Measurements from ENCODE around the gene NOXRED1. TPM values are rescaled to one million over a fixed set of nuclear protein-coding genes. Genes with fewer than 3 reads are reported as not detected.

NOXRED1 gene
- total RNA-seq, 1 donor from 2014 or later = 0.82 TPM

DNA sequence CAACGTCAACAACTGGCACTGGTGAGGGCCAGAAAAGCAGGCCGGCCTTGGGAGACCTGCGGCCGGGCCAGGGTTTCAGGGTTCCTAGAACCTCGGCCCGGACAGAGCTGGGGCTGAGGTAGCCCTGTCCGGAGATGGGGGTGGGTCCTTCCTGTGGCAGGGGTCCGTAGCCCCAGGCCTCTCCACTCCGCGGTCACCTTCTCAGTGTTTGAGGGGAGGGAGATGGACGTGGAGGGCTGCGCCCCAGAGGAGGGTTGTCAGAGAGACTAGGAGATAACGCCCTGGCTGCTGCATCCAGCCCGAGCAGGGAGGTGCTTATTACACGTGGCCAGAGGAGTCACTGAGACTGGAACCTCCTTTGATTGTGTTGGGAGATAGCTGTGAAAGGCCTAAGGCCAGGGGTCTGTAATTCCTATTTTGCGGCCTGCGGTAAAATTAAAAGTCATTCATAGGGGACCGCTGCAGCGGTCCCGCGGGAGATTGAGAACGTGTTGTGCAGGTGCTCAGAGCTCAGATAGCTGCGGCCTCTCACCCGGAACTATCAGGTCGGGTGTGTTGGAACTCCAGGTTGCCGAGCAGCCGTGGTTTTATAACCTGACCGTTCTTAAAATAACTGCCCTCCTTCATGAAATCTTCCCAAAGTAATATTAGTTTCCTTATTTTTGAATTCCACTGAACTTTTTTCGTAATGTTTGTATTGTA, 35.1 kb upstream of the NOXRED1 start:
- Histone ChIP-seq H3K9ac (ENCODE audit: low read length) (peak overlapping the region; percentile 94), H3K4me3 (ENCODE audit: insufficient read depth, low read depth, low read length) (peak overlapping the region; percentile 89), H3K9me3 (ENCODE audit: insufficient read depth, low read depth, low read length) (no peaks in the 10 kb centered on the region), H3K27ac (ENCODE audit: low read depth, low read length) (peak overlapping the region; percentile 96), H4K20me1 (ENCODE audit: insufficient read depth, low read length) (peaks cover 48% of the 10 kb centered on the region), H2AFZ (ENCODE audit: low read depth, low read length) (peak overlapping the region; percentile 92), H3K4me1 (ENCODE audit: insufficient read depth, low read length) (peaks cover 16% of the 10 kb centered on the region), H3K4me2 (ENCODE audit: low read length) (peak overlapping the region; percentile 92), H3K27me3 (ENCODE audit: insufficient read depth, low read length) (no peaks in the 10 kb centered on the region), H3K36me3 (ENCODE audit: insufficient read depth, low read length) (peaks cover 26% of the 10 kb centered on the region), H3K79me2 (ENCODE audit: insufficient read depth, low read length) (peaks cover 68% of the 10 kb centered on the region)
- H3K27me3 Mint-ChIP-seq (ENCODE audit: low read depth, unreplicated experiment) = no peaks in the 10 kb centered on the region
- DNase-seq (ENCODE audit: low read depth) (peak; percentile 23), FAIRE-seq (no peak)
- peaks cover 2% of the 10 kb centered on the region for H3K36me3 Mint-ChIP-seq (ENCODE audit: low read depth, unreplicated experiment)
- TF ChIP-seq, protein P1, sequence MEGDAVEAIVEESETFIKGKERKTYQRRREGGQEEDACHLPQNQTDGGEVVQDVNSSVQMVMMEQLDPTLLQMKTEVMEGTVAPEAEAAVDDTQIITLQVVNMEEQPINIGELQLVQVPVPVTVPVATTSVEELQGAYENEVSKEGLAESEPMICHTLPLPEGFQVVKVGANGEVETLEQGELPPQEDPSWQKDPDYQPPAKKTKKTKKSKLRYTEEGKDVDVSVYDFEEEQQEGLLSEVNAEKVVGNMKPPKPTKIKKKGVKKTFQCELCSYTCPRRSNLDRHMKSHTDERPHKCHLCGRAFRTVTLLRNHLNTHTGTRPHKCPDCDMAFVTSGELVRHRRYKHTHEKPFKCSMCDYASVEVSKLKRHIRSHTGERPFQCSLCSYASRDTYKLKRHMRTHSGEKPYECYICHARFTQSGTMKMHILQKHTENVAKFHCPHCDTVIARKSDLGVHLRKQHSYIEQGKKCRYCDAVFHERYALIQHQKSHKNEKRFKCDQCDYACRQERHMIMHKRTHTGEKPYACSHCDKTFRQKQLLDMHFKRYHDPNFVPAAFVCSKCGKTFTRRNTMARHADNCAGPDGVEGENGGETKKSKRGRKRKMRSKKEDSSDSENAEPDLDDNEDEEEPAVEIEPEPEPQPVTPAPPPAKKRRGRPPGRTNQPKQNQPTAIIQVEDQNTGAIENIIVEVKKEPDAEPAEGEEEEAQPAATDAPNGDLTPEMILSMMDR (IDR thresholded peaks at IDR 0.05; ENCODE audit: insufficient read depth, low read depth, low read length) = no peak
- no peak for TF ChIP-seq EZH2 (IDR thresholded peaks at IDR 0.05; ENCODE audit: insufficient read depth, low read length)
- H3K9me3 Mint-ChIP-seq (ENCODE audit: unreplicated experiment) = no peaks in the 10 kb centered on the region
- H3K27ac Mint-ChIP-seq (ENCODE audit: unreplicated experiment) = peak overlapping the region; percentile 100
- peaks cover 8% of the 10 kb centered on the region for H3K4me1 Mint-ChIP-seq (ENCODE audit: low read depth, unreplicated experiment)
- peak overlapping the region; percentile 100 for H3K4me3 Mint-ChIP-seq (ENCODE audit: unreplicated experiment)

DNA sequence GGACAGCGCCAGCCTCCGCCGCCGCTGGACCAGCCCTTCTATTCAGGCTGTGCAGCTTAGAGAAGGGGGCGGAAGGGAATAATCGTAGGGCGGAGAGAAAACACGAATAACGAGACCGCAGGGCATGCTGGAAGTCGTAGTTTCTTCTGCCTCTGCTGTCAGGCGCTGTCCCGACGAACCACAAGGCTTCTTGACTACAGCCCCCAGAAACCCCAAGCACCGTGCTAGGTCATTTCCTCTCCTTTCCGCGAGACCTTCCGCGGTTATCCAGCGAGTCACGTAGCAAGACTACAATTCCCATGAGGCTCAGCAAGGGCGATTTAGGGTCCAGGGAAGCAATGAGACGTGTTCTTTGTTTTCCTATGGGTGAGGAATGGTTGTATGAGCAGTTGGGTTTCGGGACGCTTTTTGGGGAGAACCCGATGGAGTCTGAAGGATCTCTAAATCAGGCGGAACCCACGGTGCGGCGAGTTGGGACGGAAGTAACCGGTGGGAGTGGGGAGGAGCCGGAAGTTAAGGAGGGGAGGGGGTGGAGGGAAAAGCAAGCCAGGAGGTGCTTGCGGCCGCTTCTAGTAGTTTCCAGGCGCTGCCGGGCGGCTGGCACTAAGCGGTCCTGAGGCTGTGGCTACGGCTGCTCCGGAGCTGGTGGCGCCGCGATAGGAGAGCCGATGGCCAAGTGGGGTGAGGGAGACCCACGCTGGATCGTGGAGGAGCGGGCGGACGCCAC, 34.4 kb upstream of the NOXRED1 start, which contains the start of the genes AHSA1 and VIPAS39:
Gene AHSA1 (plus strand): TSS at position 572 of the 727 bp plus-strand sequence. CDS start 97 bp downstream, at position 669.
Gene VIPAS39 (minus strand): TSS at position 80 of the 727 bp plus-strand sequence. CDS start 3,499 bp downstream, outside the sequence.
- Histone ChIP-seq H4K20me1 (ENCODE audit: insufficient read depth, low read length) (peaks cover 45% of the 10 kb centered on the region), H3K4me2 (ENCODE audit: low read length) (peak within 1 kb of the TSS; percentile 92), H3K9me3 (ENCODE audit: insufficient read depth, low read depth, low read length) (no peaks in the 10 kb centered on the region), H3K79me2 (ENCODE audit: insufficient read depth, low read length) (peaks cover 75% of the 10 kb centered on the region), H2AFZ (ENCODE audit: low read depth, low read length) (peak within 1 kb of the TSS; percentile 92), H3K4me1 (ENCODE audit: insufficient read depth, low read length) (peaks cover 16% of the 10 kb centered on the region), H3K36me3 (ENCODE audit: insufficient read depth, low read length) (peaks cover 31% of the 10 kb centered on the region), H3K27ac (ENCODE audit: low read depth, low read length) (peak within 1 kb of the TSS; percentile 96), H3K9ac (ENCODE audit: low read length) (peak within 1 kb of the TSS; percentile 94), H3K27me3 (ENCODE audit: insufficient read depth, low read length) (no peaks in the 10 kb centered on the region), H3K4me3 (ENCODE audit: insufficient read depth, low read depth, low read length) (peak within 1 kb of the TSS; percentile 89)
- no peaks in the 10 kb centered on the region for H3K9me3 Mint-ChIP-seq (ENCODE audit: unreplicated experiment)
- DNase-seq (ENCODE audit: low read depth) (peak; percentile 99), FAIRE-seq (peak; percentile 78)
- no peak for TF ChIP-seq EZH2 (IDR thresholded peaks at IDR 0.05; ENCODE audit: insufficient read depth, low read length)
- H3K36me3 Mint-ChIP-seq (ENCODE audit: low read depth, unreplicated experiment) = peaks cover 4% of the 10 kb centered on the region
- peaks cover 8% of the 10 kb centered on the region for H3K4me1 Mint-ChIP-seq (ENCODE audit: low read depth, unreplicated experiment)
- H3K27ac Mint-ChIP-seq (ENCODE audit: unreplicated experiment) = peak within 1 kb of the TSS; percentile 100
- no peaks in the 10 kb centered on the region for H3K27me3 Mint-ChIP-seq (ENCODE audit: low read depth, unreplicated experiment)
- peak within 1 kb of the TSS; percentile 100 for H3K4me3 Mint-ChIP-seq (ENCODE audit: unreplicated experiment)

DNA sequence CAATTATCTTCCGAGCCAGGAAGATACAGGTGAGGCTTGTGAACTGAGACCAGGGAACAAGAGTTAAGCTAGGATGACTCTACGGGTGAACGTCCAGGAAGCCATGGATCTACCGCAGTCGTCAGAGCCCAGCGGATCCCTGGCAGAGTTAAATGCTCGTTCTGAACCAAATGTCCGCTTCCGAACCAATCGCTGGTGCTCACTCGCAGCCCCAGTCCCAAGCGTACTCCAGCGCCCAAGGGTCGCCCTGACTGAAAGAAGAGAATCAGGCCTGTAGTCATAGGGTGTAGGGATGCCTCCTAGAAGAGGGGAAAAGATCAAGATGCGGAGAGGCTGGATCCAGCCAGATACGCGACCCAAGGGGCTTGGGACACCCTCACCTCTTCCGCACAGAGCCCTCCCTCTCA, 33.8 kb upstream of the NOXRED1 start:
- peak overlapping the region; percentile 100 for H3K4me3 Mint-ChIP-seq (ENCODE audit: unreplicated experiment)
- peaks cover 8% of the 10 kb centered on the region for H3K4me1 Mint-ChIP-seq (ENCODE audit: low read depth, unreplicated experiment)
- Histone ChIP-seq H3K27me3 (ENCODE audit: insufficient read depth, low read length) (no peaks in the 10 kb centered on the region), H3K27ac (ENCODE audit: low read depth, low read length) (peak overlapping the region; percentile 96), H3K4me1 (ENCODE audit: insufficient read depth, low read length) (peaks cover 16% of the 10 kb centered on the region), H4K20me1 (ENCODE audit: insufficient read depth, low read length) (peaks cover 39% of the 10 kb centered on the region), H3K4me3 (ENCODE audit: insufficient read depth, low read depth, low read length) (peak overlapping the region; percentile 89), H3K36me3 (ENCODE audit: insufficient read depth, low read length) (peaks cover 26% of the 10 kb centered on the region), H3K4me2 (ENCODE audit: low read length) (peak overlapping the region; percentile 92), H3K9me3 (ENCODE audit: insufficient read depth, low read depth, low read length) (no peaks in the 10 kb centered on the region), H3K79me2 (ENCODE audit: insufficient read depth, low read length) (peaks cover 73% of the 10 kb centered on the region), H3K9ac (ENCODE audit: low read length) (peak overlapping the region; percentile 94), H2AFZ (ENCODE audit: low read depth, low read length) (peak overlapping the region; percentile 86)
- no peaks in the 10 kb centered on the region for H3K27me3 Mint-ChIP-seq (ENCODE audit: low read depth, unreplicated experiment)
- H3K36me3 Mint-ChIP-seq (ENCODE audit: low read depth, unreplicated experiment) = peaks cover 4% of the 10 kb centered on the region
- no peaks in the 10 kb centered on the region for H3K9me3 Mint-ChIP-seq (ENCODE audit: unreplicated experiment)
- H3K27ac Mint-ChIP-seq (ENCODE audit: unreplicated experiment) = peak overlapping the region; percentile 100
- no peak for TF ChIP-seq EZH2 (IDR thresholded peaks at IDR 0.05; ENCODE audit: insufficient read depth, low read length)
- no peak for FAIRE-seq
- peak; percentile 34 for DNase-seq (ENCODE audit: low read depth)
